GM23338 (cell line): Measurements from ENCODE around the gene SORBS1. TPM values are rescaled to one million over a fixed set of nuclear protein-coding genes. Genes with fewer than 3 reads are reported as not detected.

ENCODE experiments used
- ATAC-seq: fragments of 200-7000 bp; cut with Tn5 transposase; 3 replicates; pipeline ENCODE4 v1.9.1; 2020
- DNase-seq: peaks from one replicate; pipeline ENCODE4 v3.0.0-alpha.2; 2015; ENCODE audit warnings: low spot score
- H2AFZ ChIP-seq: fragments of 200-600 bp; sonication (generic); 2 replicates; pipeline ENCODE4 v1.8.0; 2016; ENCODE audit warnings: antibody characterized with exemption, mild to moderate bottlenecking, moderate library complexity
- H3F3A ChIP-seq: fragments of 200-600 bp; sonication (generic); replicated peaks from 2 replicates; pipeline ENCODE4 v1.8.0; 2017; ENCODE audit warnings: antibody characterized with exemption, mixed run types, low read depth
- H3K27ac ChIP-seq: fragments of 200-600 bp; sonication (generic); 2 replicates; pipeline ENCODE4 v1.6.1; 2016; ENCODE audit warnings: low read depth
- H3K27me3 ChIP-seq: fragments of 200-600 bp; sonication (generic); 2 replicates; pipeline ENCODE4 v1.8.0; 2016; ENCODE audit warnings: mild to moderate bottlenecking, mixed run types, moderate library complexity; ENCODE audit not compliant: insufficient read depth
- H3K36me3 ChIP-seq: fragments of 200-600 bp; sonication (generic); 2 replicates; pipeline ENCODE4 v1.8.0; 2016; ENCODE audit warnings: mild to moderate bottlenecking; ENCODE audit not compliant: insufficient read depth
- H3K4me1 ChIP-seq: fragments of 200-600 bp; sonication (generic); 2 replicates; pipeline ENCODE4 v1.8.0; 2016; ENCODE audit warnings: mild to moderate bottlenecking, moderate library complexity; ENCODE audit not compliant: insufficient read depth
- H3K4me2 ChIP-seq: fragments of 200-600 bp; sonication (generic); 2 replicates; pipeline ENCODE4 v1.7.1; 2017; ENCODE audit warnings: mixed run types
- H3K4me3 ChIP-seq: fragments of 200-600 bp; sonication (generic); 2 replicates; pipeline ENCODE4 v1.6.1; 2016; ENCODE audit warnings: mixed run types
- H3K79me2 ChIP-seq: fragments of 200-600 bp; sonication (generic); replicated peaks from 2 replicates; pipeline ENCODE4 v1.8.0; 2017; ENCODE audit warnings: mild to moderate bottlenecking; ENCODE audit not compliant: insufficient read depth
- H3K9me2 ChIP-seq: fragments of 200-600 bp; sonication (generic); 2 replicates; pipeline ENCODE4 v1.8.0; 2017; ENCODE audit not compliant: insufficient read depth
- H4K20me1 ChIP-seq: fragments of 200-600 bp; sonication (generic); replicated peaks from 2 replicates; pipeline ENCODE4 v1.8.0; 2017; ENCODE audit warnings: mild to moderate bottlenecking; ENCODE audit not compliant: insufficient read depth
- H3K27ac Mint-ChIP-seq: 2 replicates; pipeline ENCODE4 v1.8.0; 2020; ENCODE audit warnings: inconsistent platforms, mild to moderate bottlenecking, moderate library complexity, mixed read lengths
- H3K27me3 Mint-ChIP-seq: 3 replicates; pipeline ENCODE4 v1.8.0; 2022; ENCODE audit warnings: low read depth, mild to moderate bottlenecking, moderate library complexity, mixed read lengths, inconsistent platforms; ENCODE audit not compliant: insufficient read depth, poor library complexity
- H3K36me3 Mint-ChIP-seq: 3 replicates; pipeline ENCODE4 v1.8.0; 2021; ENCODE audit warnings: low read depth, mild to moderate bottlenecking, inconsistent platforms, moderate library complexity, mixed read lengths
- H3K4me1 Mint-ChIP-seq: 3 replicates; pipeline ENCODE4 v1.8.0; 2020; ENCODE audit warnings: mild to moderate bottlenecking, inconsistent platforms, mixed read lengths
- H3K4me3 Mint-ChIP-seq: 3 replicates; pipeline ENCODE4 v1.8.0; 2021; ENCODE audit warnings: moderate library complexity, mild to moderate bottlenecking, inconsistent platforms, mixed read lengths
- H3K9me3 Mint-ChIP-seq: 3 replicates; pipeline ENCODE4 v1.8.0; 2020; ENCODE audit warnings: moderate library complexity, mild to moderate bottlenecking, inconsistent platforms, mixed read lengths
- CREB1 ChIP-seq: fragments of 250-450 bp; sonication (Bioruptor Pico); IDR thresholded peaks from 2 replicates; pipeline ENCODE4 v1.5.0; 2020; ENCODE audit warnings: low read depth, mild to moderate bottlenecking, moderate library complexity
- ETS1 ChIP-seq: IDR thresholded peaks from 2 replicates; pipeline ENCODE4 v1.6.1; 2016; ENCODE audit warnings: antibody characterized with exemption
- EZH2phosphoT487 ChIP-seq: fragments of 200-600 bp; sonication (generic); IDR thresholded peaks from one replicate; pipeline ENCODE4 v1.8.1; 2018; ENCODE audit warnings: antibody characterized with exemption; ENCODE audit not compliant: unreplicated experiment
- JUNB ChIP-seq: IDR thresholded peaks from one replicate; pipeline ENCODE4 v1.6.1; 2016; ENCODE audit warnings: antibody characterized with exemption; ENCODE audit not compliant: unreplicated experiment
- NANOG ChIP-seq: IDR thresholded peaks from 2 replicates; pipeline ENCODE4 v1.6.1; 2016; ENCODE audit warnings: antibody characterized with exemption, borderline replicate concordance
- POLR2AphosphoS5 ChIP-seq: IDR thresholded peaks from 2 replicates; pipeline ENCODE4 v1.6.1; 2016; ENCODE audit warnings: antibody characterized with exemption, low read depth
- REST ChIP-seq: IDR thresholded peaks from one replicate; pipeline ENCODE4 v1.6.1; 2018; ENCODE audit warnings: antibody characterized with exemption; ENCODE audit not compliant: unreplicated experiment
- STAT1 ChIP-seq: IDR thresholded peaks from one replicate; pipeline ENCODE4 v1.6.1; 2016; ENCODE audit warnings: antibody characterized with exemption; ENCODE audit not compliant: unreplicated experiment
- ZNF114 ChIP-seq: fragments of 250-450 bp; sonication (Bioruptor Pico); IDR thresholded peaks from 2 replicates; pipeline ENCODE4 v1.5.0; 2020; ENCODE audit warnings: mild to moderate bottlenecking, moderate library complexity
- ZNF331 ChIP-seq: fragments of 250-450 bp; sonication (Bioruptor Pico); IDR thresholded peaks from 2 replicates; pipeline ENCODE4 v1.5.0; 2020; ENCODE audit warnings: low read depth, mild to moderate bottlenecking, moderate library complexity
- polyA plus RNA-seq: library from polyadenylated mRNA; unstranded; fragments of >200 nt; fragmentation: Nextera tagmentation; extraction: Ambion mirVana; gene quantifications from 2 replicates; pipeline ENCODE4 v1.2.1, GENCODE V29; 2016
- total RNA-seq: library from RNA; depleted of rRNA; stranded (reverse); fragments of >200 nt; shearing (Covaris generic); gene quantifications from 2 replicates; pipeline ENCODE4 v1.2.3, GENCODE V29; 2014
- TF ChIP-seq, protein P1 (sequence below), 2 experiments: fragments of 200-600 bp in 1 of 2; sonication (generic) in 1 of 2; conservative IDR thresholded peaks; 2 replicates each; pipeline versions ENCODE4 v1.5.1 to v1.6.1; 2016 to 2017; ENCODE audit warnings: antibody characterized with exemption in 2 of 2, low read depth in 2 of 2, mild to moderate bottlenecking in 2 of 2, moderate library complexity in 1 of 2

SORBS1 gene
- total and polyA plus RNA-seq, 2 experiments from 2014 or later, result 47.7 to 51.5 TPM

DNA sequence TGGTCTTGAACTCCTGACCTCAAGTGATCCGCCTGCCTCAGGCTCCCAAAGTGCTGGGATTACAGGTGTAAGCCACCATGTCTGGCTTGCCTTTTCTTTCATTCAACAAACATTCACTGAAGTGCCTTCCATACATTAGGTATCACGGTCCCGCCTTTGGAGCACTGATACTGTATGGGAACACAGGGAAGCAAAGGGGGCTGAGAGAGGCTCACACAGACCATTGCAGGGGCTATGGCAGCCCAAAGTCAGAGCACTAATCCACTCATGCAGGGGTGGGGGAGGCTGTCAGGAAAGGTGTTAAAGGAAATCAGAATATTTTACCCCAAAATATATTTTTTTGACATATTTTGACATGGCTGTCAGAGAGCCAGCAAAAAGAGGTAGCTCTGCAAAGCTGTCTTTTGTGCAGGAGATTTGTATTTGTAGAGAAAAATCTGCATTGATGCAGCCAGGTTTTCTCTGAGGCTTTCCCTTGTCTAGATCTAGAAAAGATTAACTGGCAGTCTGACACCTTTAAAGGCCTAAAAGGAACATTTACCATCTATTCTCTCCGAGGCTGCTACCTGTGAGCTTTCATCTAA is 228.4 kb downstream of the SORBS1 start (continued):
- TF ChIP-seq ZNF331 (CRISPR knock-in tag) (no peak), NANOG (no peak), ZNF114 (CRISPR knock-in tag) (no peak), EZH2phosphoT487 (no peak), JUNB (no peak), CREB1 (CRISPR knock-in tag) (no peak), ETS1 (no peak), REST (no peak), POLR2AphosphoS5 (no peak), STAT1 (no peak)
- TF ChIP-seq, protein P1, sequence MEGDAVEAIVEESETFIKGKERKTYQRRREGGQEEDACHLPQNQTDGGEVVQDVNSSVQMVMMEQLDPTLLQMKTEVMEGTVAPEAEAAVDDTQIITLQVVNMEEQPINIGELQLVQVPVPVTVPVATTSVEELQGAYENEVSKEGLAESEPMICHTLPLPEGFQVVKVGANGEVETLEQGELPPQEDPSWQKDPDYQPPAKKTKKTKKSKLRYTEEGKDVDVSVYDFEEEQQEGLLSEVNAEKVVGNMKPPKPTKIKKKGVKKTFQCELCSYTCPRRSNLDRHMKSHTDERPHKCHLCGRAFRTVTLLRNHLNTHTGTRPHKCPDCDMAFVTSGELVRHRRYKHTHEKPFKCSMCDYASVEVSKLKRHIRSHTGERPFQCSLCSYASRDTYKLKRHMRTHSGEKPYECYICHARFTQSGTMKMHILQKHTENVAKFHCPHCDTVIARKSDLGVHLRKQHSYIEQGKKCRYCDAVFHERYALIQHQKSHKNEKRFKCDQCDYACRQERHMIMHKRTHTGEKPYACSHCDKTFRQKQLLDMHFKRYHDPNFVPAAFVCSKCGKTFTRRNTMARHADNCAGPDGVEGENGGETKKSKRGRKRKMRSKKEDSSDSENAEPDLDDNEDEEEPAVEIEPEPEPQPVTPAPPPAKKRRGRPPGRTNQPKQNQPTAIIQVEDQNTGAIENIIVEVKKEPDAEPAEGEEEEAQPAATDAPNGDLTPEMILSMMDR (conservative IDR thresholded peaks at IDR 0.05; ENCODE audit: low read depth in 2 of 2), result no peak

- H4K20me1 ChIP-seq, result no peaks in the 10 kb centered on the region
- H3K4me1 ChIP-seq, result peaks cover 8% of the 10 kb centered on the region; the same call in 1 of the 2 replicates
- peaks cover 4% of the 10 kb centered on the region for H3K27me3 Mint-ChIP-seq
- DNase-seq, result no peak
- no peaks in the 10 kb centered on the region for H3K36me3 ChIP-seq
- 0 out of 2 replicates have a peak, but pooled peaks cover 3% of the 10 kb centered on the region for H3F3A ChIP-seq
- H3K27ac ChIP-seq, result no peak overlapping the region
- H3K4me1 Mint-ChIP-seq, result peaks cover 7% of the 10 kb centered on the region; the same call in 2 of the 3 replicates
- no peak overlapping the region for H3K4me3 Mint-ChIP-seq
- H3K9me3 Mint-ChIP-seq, result no peaks in the 10 kb centered on the region
- H3K4me2 ChIP-seq, result no peak overlapping the region
- H3K27ac Mint-ChIP-seq, result no peak overlapping the region
- no peak overlapping the region for H2AFZ ChIP-seq
- H3K9me2 ChIP-seq, result no peaks in the 10 kb centered on the region
- no peaks in the 10 kb centered on the region for H3K27me3 ChIP-seq
- H3K79me2 ChIP-seq, result no peaks in the 10 kb centered on the region
- H3K36me3 Mint-ChIP-seq, result peaks cover 3% of the 10 kb centered on the region; the same call in 2 of the 3 replicates
- ATAC-seq, result no peak
- H3K4me3 ChIP-seq, result no peak overlapping the region
- TF ChIP-seq STAT1, result no peak
- TF ChIP-seq, protein P1 (conservative IDR thresholded peaks at IDR 0.05; ENCODE audit: low read depth in 2 of 2), result no peak
- TF ChIP-seq EZH2phosphoT487, result no peak
- TF ChIP-seq ZNF114 (CRISPR knock-in tag), result no peak
Observed at GRCh38 chr10:95331596-95332130, 229.5 kb downstream of the SORBS1 start.
